ENCODE measurements around the gene ZNHIT3. TPM values are rescaled to one million over a fixed set of nuclear protein-coding genes. Genes with fewer than 3 reads are reported as not detected.

Gene ZNHIT3
- total and polyA plus RNA-seq, 10 donors, result 24.2 to 58.0 (median 36.0) TPM

- Histone ChIP-seq H3K9me3 (no peaks in the 10 kb centered on the region), H3K36me3 (no peaks in the 10 kb centered on the region), H3K4me1 (no peaks in the 10 kb centered on the region), H3K4me3 (no peak overlapping the region), H3K27me3 (replicated peaks in 1 of 7) (peaks cover 0 to 70% (median 11%) of the 10 kb centered on the region in 7 donors), H3K27ac (no peak overlapping the region)
- intact Hi-C loops (cut with DNase I; ENCODE audit: low total_unique reads), result no loop called here
- no peak for DNase-seq
- TF ChIP-seq POLR2A (IDR thresholded peaks at IDR 0.05) (no peak), CTCF (IDR thresholded peaks at IDR 0.05 in 8 of 11, conservative IDR thresholded peaks at IDR 0.05 in 3 of 11) (no peak), POLR2AphosphoS5 (IDR thresholded peaks at IDR 0.05) (no peak)
Measured at GRCh38 chr17:36470499-36470898, 16.0 kb upstream of the ZNHIT3 start.

DNA sequence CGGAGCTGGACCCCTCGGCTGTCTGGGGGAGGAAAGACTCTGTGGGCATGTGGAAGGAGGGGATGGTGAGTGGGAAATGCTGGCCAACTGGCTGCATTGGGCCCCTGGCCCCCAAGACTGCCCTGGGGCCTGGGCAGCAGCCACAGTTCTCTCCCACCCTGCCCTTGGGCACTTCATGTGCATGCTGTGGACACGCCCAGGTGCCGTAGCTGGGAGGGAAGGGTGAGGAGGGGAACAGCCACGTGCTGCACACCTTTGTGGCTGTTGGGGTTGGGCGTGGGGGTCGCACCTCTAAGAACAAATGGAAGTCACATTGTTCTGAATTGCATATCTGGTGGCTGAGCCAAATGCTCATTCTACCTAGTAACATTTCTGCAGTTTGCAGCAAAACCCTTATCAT lies 11.9 kb upstream of the ZNHIT3 start:
- no peak overlapping the region for H3K27ac ChIP-seq
- peaks cover 0 to 42% (median 0%) of the 10 kb centered on the region in 7 donors for H3K27me3 ChIP-seq (replicated peaks in 1 of 7)
- 42 to 65% (median 64%) methylated on average over 6 to 7 of the region's 7 CpGs for WGBS, 5 donors
- TF ChIP-seq POLR2A (IDR thresholded peaks at IDR 0.05), result no peak
- TF ChIP-seq CTCF (IDR thresholded peaks at IDR 0.05 in 8 of 11, conservative IDR thresholded peaks at IDR 0.05 in 3 of 11), result no peak
- no peak for TF ChIP-seq POLR2AphosphoS5 (IDR thresholded peaks at IDR 0.05)
- H3K9me3 ChIP-seq, result no peaks in the 10 kb centered on the region
- H3K4me1 ChIP-seq, result no peaks in the 10 kb centered on the region
- intact Hi-C loops (cut with DNase I; ENCODE audit: low total_unique reads), result no loop called here
- no peak overlapping the region for H3K4me3 ChIP-seq
- DNase-seq, result no peak
- H3K36me3 ChIP-seq, result no peaks in the 10 kb centered on the region

- no peak for DNase-seq
- no peak overlapping the region for H3K4me3 ChIP-seq
- TF ChIP-seq CTCF (IDR thresholded peaks at IDR 0.05 in 8 of 11, conservative IDR thresholded peaks at IDR 0.05 in 3 of 11), result no peak
- no peak for TF ChIP-seq POLR2AphosphoS5 (IDR thresholded peaks at IDR 0.05)
Measured at GRCh38 chr17:36475346-36475970, 11.0 kb upstream of the ZNHIT3 start.

DNA sequence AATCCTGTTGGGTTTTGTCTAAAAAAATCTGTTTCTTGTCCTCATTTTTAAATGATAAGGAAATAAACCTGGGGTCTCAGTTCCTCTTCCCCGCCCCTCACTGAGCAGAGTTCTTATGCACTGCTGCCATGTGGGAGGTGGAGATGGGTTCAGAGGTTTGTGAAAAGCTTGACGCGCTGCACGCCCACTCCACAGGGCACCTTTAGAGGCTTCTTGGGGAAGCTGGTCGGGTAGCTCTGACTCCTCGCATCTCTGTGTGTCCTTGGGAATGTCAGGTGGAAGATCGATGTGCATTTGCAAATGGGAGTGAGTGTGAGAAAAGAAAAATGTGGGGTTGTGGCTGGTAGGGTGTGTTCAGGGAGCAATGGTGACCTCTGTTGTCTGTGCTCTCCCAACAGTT lies 4.7 kb upstream of the ZNHIT3 start:
- no peaks in the 10 kb centered on the region for H3K9me3 ChIP-seq
- peaks cover 10 to 31% (median 21%) of the 10 kb centered on the region in 6 donors for H3K4me1 ChIP-seq
- WGBS, 5 donors, result 73 to 85% (median 77%) methylated on average over 7 of the region's 7 CpGs
- H3K27me3 ChIP-seq (replicated peaks in 1 of 7), result peaks cover 0 to 38% (median 12%) of the 10 kb centered on the region in 7 donors
- DNase-seq, result no peak
- no peak for TF ChIP-seq POLR2AphosphoS5 (IDR thresholded peaks at IDR 0.05)
- TF ChIP-seq CTCF (IDR thresholded peaks at IDR 0.05 in 8 of 11, conservative IDR thresholded peaks at IDR 0.05 in 3 of 11), result no peak
- no peak for TF ChIP-seq POLR2A (IDR thresholded peaks at IDR 0.05)
- H3K4me3 ChIP-seq, result no peak overlapping the region
- no peak overlapping the region for H3K27ac ChIP-seq
- no peaks in the 10 kb centered on the region for H3K36me3 ChIP-seq
- intact Hi-C loops (cut with DNase I; ENCODE audit: low total_unique reads), result loop anchor here (10.0 kb wide), 1 partner anchor 507 kb away; no protein-coding TSS in a partner anchor

More at GRCh38 chr17:36475346-36475970, 11.0 kb upstream of the ZNHIT3 start:
- Histone ChIP-seq H3K27ac (no peak overlapping the region), H3K36me3 (no peaks in the 10 kb centered on the region), H3K27me3 (replicated peaks in 1 of 7) (peaks cover 0 to 43% (median 0%) of the 10 kb centered on the region in 7 donors), H3K4me1 (no peaks in the 10 kb centered on the region), H3K9me3 (no peaks in the 10 kb centered on the region)
- intact Hi-C loops (cut with DNase I; ENCODE audit: low total_unique reads), result no loop called here
- WGBS, 5 donors, result 56 to 80% (median 73%) methylated on average over 4 of the region's 4 CpGs

All from spleen (tissue), 11 donors.